CD4-positive, alpha-beta T cell treated with Interleukin-2 at 100 ng/mL for 4 hours (primary cell): ENCODE data around the gene STUB1.

Experiments used
- DNase-seq: peaks from one replicate; pipeline ENCODE4 v3.0.0-alpha.2; 2020; ENCODE audit warnings: low spot score

Gene STUB1

DNA sequence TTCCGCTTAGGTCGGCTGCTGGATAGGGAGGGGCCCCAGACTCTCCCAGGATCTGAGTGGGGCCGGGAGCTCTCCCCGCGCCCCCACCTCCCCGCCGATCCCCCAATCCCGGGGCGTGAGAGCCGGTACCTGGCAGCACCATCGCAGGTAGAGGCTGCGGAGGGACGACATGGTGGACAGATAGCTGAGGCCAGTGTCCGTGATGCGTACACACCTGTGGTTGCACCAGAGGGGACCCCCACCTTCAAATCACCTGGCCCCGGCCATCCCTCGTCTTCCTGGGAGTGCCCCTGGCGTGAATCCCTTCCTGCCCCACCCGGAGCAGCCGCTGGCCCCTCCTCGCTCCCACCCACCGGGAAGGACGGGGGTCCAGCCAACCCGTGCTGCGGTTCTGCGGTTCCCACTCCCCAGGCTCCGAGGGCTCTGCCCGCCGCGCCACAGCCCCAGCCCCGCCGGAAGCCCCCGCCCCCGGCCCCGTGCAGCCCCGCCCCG lies 14.7 kb downstream of the STUB1 start:
- DNase-seq = no peak

DNA sequence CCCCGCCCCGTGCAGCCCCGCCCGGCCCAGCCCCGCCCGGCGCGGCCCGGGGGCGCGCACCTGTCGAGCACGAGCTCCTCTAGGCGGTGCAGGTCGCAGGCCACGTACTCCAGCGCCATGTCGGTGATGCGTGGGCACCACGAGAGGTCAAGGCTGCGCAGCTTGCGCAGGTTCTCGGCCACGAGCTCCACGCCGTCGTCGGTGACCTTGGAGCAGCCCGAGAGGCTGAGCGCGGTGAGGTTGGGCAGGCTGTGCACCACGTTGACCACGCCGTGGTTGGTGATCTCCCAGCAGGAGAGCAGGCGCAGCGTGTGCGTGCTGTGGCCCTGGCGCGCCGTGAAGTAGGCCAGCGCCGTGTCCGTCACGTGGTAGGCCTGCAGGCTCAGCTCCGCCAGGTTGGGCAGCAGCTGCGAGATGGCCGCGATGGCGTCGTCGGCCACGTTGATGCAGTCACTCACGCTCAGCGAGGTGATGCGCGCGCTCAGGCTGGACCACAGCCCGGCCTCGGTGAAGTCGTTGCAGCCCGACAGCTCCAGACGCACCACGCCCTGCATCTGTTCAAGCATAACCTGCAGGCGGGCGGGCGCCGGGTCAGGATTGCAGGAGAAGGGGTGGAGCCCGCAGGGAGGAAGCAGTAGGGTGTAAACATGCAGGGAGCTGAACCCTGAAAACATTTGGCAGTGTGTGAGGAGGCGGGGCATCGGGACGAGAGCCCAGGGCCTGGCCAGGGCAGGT lies 15.3 kb downstream of the STUB1 start:
- DNase-seq = peak; percentile 69

DNA sequence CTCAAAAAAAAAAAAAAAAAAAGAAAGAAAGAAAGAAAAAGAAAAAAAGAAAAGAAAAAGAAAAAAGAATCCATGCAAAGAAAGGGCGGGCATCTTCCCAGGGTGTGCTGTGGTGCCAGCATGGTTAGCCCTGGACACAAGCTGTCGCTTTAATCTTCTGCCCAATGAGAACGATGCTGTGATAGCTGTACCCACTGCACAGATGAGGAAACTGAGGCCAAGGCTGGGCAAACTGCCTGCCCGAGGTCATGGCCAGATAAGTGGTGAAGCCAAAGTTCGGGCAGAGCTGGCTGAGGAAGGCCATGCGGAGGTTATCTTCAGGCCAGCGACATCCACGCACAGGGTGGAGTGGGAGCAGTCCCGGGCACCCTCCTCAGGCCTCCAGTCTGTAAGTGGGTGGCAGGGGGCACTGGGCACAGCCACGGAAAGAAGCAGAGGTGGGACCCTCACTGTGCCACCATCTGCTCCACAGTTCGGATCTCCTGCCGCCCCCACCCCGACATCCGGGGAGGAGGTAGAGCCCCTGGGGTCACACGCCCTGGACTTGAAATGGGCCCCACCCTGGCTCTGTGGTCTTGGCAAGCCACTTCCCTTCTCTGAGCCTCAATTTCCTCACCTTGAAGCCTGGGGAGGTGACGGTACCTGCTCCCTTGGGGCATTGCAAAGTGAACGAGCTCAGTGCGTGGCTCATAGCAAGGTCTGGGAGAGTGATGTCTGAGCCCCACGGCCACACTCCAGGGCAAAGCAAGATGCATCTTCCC lies 18.9 kb downstream of the STUB1 start:
- DNase-seq = no peak

DNA sequence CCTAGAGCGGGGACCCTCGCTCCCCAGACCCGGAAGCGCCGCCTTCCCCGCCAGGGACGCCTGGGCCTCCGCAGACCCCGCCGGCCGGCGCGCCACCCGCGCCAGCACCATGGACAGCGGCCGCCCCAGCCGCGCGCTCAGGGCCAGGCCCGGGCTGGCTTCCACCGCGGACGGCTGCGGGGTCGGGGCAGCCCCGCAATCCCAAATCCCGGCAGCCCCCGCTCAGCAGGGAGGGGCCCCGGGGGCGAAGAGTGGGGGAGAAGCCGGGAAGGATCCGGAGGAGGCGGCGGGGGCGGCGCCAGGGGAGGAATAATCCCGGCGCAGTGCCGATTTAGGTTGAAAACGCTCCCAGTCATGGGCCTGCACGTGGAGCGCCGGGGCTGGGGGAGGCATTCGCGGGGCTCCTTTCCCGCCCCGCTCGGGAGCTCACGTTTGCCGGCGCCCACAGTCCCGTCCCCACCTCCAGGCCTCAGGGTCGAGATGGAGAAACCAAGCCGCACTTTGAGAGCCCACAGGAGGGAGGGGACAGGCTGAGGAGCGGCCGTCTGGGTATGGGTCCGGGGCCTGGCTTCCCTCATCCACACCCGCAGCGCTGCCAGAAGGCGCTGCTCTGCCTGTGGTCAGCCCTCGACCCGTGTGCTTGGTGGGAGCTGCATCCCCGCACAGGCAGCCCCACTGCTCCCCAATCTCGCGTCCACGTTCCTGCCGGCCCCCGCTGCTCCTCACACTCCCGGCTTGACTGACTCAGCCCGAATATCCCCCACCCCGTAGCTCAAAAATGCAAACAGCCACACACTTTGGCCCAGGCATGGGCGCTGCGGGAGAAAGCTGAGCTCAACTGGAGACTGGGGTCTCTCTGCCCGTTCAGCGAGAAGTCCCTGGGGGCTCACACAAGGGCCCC lies 20.7 kb downstream of the STUB1 start:
- DNase-seq = peak; percentile 52

DNA sequence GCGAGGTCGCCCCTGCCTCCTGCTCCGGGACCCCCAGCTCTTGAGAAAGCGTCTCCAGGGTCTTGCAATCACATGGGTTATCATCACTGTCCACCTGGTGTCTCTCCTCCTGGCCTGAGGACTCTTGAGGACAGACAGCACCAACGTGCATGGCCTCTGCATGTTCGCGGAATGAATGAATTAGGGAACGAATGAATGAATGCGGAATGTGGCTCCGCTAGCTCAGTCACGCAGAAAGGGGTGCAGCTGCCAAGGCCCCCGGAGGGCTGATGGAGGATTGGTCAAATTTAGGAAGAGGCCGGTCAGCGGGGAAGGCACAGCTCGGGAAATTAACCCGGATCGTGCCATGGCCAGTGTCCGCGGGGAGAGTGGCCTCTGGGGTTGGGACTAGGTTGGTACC lies 22.1 kb downstream of the STUB1 start:
- no peak for DNase-seq

DNA sequence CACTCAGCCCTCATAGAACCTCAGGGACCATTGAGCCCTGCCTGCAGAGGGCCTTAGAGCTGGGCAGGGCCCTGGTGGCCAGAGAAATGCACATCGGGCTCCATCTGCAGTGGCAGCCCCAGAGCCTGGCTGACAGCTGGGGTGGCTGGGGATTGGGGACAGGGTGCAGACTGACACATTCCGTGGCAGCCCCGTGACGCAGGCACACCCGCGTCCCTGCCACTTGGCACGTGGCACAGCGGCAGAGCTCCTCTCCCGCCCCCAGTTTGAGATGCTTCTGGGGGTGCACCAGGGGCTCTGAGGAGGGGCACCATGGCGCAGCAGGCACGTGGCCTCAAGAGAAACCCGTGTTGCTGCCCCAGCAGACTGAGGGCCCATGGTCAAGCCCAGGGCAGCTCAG lies 23.2 kb downstream of the STUB1 start:
- no peak for DNase-seq

DNA sequence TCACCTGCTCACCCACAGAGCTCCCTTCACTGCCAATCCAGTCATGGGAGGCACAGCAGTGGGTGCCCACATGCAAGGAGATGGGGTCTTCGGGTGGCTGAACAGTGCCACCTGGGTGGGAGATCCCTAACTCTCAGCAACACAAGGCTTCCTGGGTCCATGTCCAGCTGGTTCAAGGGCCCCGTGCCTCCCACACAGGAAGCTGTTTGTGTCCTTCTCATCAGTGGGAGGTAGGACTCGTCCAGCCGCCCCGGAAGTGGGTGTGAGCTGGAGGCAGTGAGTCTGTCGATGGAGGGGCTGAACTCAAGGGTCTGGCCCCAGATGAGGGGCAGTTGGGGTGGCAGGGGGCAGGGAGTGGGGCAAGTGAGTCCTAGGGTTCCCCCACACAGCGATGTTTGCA lies 23.8 kb downstream of the STUB1 start:
- DNase-seq = no peak

DNA sequence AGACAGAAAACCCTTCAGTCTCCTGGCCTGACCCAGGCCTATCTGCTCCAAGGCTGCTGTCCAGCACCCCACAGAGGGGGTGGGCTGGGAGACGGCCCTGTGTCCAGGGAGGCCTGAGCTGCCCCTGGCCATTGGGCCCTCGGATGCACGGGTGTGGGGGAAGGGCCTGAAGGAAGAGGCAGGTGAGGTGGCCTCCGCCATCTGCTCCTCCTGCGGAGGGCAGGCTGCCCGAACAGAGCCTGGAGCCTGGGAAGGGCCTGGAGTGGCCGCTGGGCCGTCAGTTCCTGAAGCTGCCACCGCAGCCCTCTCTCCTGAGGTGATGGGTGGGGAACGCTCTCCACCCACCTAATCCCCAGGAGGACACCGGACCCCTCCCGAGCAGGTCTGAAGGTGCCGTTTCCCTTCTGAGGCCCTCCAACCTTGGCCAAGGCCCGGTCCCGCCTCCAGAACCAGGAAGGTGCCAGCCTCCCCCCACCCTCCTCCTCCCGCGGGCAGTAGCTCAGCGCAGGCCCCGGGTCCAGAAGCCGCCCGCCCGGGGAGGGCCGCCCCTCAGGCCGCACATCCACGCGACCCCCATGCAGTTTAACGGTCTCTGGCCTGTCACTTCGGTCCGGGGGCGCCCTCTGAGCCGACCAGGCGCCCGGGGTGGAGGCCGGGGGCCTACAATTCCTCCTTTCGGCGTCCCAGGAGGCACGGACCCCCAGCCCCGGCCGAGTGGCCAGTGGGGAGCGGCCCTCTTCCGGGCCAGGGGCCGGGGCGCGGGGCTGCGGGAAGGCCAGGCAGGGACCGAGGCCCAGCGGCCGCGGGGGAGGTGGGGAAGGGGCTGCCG lies 24.6 kb downstream of the STUB1 start:
- no peak for DNase-seq

DNA sequence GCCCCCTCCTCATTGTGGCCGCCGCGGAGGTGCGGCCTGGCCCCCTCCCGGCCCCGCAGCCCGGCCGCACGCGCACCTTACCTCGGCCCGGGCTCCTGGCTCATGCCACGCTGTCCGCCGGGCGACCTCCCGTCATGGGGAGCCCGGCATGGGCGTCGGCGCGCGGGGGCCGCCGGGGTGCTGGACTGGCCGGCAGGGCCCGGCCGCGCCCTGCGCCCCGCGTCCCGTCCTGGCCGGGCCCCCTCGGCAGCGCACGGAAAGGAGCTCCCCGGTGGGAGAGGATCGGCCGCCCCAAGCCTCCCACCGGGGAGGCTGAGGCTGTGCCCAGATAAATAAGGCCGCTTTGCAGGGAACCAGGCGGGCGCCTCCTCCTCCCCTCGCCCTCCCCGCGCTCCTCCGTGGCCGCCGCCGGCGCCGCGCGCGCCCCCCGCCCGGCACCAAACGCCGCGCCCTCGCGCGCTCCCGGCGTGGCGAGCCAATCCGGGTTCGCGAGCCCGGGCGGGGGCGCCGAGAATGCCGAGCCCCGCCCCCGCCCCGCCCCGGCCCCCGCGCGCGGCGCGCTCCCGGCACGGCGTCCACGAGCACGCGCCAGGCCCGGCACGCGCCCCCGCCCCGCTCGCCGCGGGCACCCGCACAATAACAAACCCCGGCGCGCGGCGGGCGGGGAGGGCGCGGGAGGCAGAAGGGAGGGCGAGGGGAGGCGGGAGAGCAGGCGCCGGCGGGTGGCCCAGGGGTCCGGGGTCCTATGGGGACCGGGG lies 25.4 kb downstream of the STUB1 start, which contains the start of gene FBXL16:
Gene FBXL16, minus strand, starts transcription at position 371 of the 758 bp plus-strand sequence. CDS start 8,396 bp downstream, outside the sequence.
- no peak for DNase-seq

DNA sequence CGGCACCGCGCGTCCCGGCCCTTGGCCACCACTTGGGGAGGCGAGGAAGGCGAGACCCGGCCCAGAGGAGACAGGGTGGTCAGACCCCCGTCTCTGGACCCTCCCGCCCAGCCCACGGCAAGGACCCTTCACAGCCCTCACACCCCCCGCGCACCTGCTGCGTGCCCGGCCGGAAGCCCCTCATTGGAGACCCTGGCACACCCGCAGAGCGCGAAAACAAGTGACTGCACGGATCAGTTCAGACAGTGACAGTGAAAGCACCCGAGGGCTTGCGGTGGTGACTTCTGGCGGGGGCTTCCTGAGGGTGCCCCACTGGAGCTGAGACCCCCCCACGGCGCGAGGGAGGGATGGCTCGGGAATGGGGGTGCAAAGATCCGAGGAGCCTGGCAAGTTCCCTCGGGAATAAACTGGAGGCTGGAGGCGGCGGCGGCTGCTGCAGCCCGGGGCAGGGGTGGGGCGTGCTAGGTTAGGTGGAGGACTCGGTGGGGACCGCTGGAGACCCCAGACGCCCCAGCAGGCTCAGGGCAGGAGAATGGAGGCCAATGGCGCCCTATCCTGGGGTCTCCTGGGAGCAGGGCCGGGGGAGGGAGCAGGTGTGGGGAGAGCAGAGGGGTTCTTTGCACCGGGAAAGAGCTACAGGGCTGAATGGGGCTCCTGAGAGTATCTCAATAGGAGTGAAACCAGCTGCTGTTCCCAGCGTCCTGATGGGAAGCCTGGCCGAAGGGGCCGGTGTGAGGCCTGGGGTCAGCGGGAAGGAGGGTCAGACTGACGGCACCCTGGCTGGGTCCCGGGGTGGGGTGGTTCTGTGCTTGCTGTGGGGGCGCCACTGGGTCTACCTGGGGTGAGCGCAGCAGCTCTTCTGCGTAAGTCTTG lies 26.2 kb downstream of the STUB1 start:
- no peak for DNase-seq

DNA sequence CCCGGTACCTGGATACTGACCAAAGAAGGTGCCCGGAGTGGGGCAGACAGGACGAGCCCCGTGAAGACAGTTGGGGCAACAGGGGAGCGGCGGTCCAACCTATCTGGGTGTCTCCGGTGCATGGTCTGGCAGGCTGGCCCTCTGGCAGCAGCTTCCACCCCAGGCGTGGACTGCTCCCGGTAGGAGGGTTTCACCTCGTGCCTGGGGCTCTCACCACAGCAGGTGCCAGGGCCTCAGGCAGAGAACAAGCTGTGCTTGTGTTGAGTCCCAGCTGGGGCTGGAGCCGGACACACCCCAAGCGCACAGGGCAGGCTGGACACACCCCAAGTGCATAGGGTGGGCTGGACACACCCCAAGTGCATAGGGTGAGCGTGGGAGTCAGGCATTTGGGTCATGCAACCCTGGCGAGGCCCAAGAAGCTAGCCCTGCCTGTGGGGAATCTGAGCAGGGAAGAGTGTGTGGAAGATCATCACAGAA lies 26.9 kb downstream of the STUB1 start:
- DNase-seq = no peak

DNA sequence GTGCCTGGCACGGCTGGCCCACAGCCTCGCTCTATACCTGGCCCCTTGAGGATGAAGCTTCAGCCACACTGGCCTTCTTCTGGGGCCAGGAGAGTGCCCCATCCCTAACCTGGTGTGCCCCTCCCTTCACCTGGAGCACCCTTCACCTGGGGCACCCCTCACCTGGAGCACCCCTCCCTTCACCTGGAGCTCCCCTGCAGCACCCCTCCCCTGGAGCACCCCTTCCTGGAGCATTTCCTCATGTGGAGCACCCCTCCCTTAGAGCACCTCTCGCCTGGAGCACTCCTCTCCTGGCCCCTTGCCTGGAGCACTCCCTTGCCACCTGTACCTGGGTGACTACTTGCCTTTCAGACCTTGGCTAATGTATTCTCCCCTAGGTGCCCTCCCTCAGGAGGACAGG lies 27.8 kb downstream of the STUB1 start:
- no peak for DNase-seq

DNA sequence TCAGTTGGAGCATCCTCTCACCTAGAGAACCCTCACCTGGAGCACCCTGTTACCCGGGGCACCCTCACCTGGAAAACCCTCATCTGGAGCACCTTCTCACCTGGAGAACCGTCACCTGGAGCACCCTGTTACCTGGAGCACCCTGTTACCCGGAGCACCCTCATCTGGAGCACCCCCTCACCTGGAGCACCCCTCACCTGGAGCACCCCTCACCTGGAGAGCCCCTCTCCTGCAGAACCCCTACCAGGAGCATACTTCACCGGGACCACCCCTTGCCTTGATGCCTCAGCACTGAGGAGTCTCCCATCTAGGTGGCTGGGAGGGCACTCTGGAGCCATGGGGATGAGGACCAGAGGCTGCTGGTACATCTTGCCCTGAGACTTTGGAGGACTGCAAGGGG lies 28.7 kb downstream of the STUB1 start:
- no peak for DNase-seq

DNA sequence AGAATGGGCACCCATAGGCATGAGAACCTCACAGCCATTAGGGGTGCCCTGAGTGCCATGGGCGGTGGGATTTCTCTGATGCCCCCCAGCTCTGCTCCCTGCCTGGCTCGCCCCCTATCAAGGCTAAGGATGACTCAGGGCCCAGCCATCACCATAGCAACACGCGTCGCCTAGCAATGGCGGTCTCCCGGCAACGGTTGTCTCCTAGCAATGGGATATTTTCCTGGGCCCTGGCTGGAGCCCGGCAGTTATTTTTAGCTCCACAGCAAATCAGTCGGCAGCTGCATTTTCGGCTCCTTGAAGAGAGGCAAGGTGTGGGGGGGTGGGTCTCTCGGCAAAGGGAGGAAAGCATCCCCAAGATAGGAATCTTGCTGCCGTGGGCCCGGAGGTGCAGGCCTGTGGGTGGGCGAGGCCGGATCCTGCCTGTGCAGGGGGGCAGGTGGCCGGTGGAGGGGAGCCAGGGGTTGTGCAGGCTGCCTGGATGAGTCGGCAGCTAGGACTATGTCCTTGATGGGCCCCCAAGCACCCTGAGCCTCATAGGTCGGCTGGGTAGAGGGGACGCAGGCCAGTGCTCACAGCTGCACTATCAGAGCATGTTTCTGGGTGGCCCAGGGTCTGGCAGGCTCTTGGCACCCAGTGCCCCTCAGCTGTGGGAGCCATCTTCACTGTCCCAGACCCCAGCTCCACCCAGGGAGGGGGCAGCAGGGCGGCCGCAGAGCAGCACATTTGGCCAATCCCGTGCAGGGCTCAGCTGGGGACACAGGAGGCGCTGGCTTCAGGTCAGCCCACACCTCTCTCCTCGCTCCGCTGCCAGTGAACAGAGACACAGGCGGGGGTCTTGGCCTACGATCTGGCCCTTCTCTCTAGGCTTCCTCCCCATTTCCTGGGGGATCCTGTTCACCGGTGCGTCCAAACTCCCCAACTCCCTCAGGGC lies 29.6 kb downstream of the STUB1 start:
- no peak for DNase-seq

DNA sequence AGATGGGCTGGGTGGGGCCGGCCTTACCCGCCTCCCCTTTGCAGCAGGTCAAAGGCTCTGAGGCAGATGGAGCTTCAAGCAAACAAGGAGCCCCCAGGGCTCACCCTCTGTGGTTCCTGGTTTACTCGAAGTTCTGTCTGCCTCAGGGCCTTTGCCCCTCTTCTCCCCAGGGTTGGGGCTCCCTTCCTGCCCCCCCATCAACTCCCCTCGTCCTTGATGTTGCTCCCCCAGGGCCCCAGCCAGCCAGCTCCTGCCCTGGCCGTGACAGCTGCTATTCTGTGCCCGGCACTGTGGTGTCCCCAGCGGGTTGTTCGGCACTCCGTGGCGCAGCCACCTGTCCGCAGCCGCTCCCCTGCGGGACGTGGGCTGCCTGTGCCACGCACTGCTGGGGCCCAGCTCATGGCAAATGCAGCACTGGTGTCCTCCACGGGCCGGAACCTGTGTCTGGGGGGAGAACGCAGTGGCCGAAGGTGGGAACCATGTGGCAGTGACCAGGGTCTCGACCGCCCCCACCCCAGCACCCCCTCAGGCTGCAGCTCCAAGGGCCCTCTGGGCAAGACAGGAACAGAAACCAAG lies 30.4 kb downstream of the STUB1 start:
- no peak for DNase-seq

DNA sequence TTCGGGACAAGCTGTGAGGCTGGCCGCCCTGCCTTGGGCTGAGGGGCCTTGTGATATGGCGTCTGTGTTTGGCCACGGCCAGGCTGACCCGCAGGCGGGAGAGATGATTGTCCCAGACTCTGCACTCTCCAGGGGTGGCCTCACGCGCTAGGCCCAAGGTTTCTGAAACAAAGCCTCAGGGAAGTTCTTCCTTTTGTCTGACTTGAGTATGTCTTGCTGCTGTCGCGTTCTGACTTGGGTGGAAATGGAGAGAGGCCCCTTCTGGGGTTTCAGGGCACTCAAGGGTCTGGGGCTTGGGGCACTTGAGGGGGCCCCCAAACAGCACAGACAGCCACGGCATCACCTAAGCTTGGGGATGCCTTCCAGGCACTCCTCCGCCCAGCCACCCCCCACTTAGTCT lies 30.9 kb downstream of the STUB1 start:
- DNase-seq = no peak

DNA sequence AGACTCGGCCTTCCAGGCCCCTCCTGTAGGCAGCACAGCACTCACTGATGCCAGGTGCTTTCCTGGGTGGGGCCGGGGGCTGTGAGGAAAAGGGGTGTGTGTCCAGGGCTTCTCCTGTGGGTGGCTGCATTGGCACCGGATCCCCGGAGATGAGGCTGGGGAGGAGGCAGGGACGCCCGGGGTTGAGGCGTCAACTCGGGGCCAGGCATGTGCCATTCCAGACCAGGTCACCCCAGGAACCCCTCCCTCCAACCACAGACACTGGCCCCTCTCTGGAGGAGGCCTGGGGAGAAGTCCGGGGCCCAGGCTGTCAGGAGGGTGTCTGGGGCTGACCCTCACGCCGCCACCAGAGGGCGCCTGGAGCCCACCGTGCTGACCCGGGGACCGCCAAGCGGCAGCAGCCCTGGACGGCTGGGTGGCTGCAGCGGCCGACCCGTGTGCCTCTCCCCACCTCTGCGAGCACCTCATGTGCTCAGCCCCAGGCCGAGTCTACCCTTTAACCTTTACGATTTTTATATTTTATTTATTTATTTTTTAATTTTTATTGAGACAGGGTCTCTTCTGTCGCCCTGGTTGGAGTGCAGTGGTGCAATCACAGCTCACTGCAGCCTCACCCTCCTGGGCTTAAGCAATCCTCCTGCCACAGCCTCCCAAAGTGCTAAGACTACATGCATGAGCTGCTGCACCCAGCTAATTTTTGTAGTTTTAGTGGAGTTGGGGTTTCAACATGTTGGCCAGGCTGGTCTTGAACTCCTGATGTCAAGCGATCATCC lies 31.5 kb downstream of the STUB1 start:
- DNase-seq = peak; percentile 81
